ENCODE results near the gene RBM47.

- TF ChIP-seq SP1 (IDR thresholded peaks at IDR 0.05): no peak
- no peak for TF ChIP-seq FOXM1 (IDR thresholded peaks at IDR 0.05; ENCODE audit: borderline replicate concordance)
- no peak for TF ChIP-seq TARDBP (IDR thresholded peaks at IDR 0.05)
- TF ChIP-seq SUZ12 (IDR thresholded peaks at IDR 0.05): no peak
- no peak for TF ChIP-seq FOXA1 (IDR thresholded peaks at IDR 0.05)
- no peak for TF ChIP-seq PKNOX1 (IDR thresholded peaks at IDR 0.05)
- no peak for TF ChIP-seq L3MBTL2 (conservative IDR thresholded peaks at IDR 0.05)
Measured at GRCh38 chr4:40586034-40586433, 43.6 kb downstream of the RBM47 start.
